Mesangial cell (primary cell): ENCODE results near the gene SUGT1. TPM values are rescaled to one million over a fixed set of nuclear protein-coding genes. Genes with fewer than 3 reads are reported as not detected.

Experiments
- total RNA-seq: library from RNA; depleted of rRNA; stranded (reverse); fragments of >200 nt; gene quantifications from 2 replicates; pipeline ENCODE4 v1.2.3, GENCODE V29; 2015

Gene SUGT1
- total RNA-seq: 23.3 and 44.2 TPM in 2 replicates

GRCh38 chr13:52652196-52652979 is at the start of gene SUGT1:
SUGT1 (plus strand) TSS chr13:52652836; CDS start chr13:52652921, 85 bp downstream.

GRCh38 chr13:52642131-52642530 is 10.5 kb upstream of the SUGT1 start, which contains the start of gene HNRNPA1L2:
HNRNPA1L2 (plus strand) TSS chr13:52642431; CDS start chr13:52642493, 62 bp downstream.

GRCh38 chr13:52739468-52740071 is 86.9 kb downstream of the SUGT1 start, which contains the start of gene CNMD:
CNMD (minus strand) TSS chr13:52739820; CDS start chr13:52739701, 119 bp downstream.

Other genes with a start within 250 kb of the SUGT1 start
- 8.6 and 10.8 TPM in 2 replicates for gene THSD1, start 246.7 kb upstream of the SUGT1 start, total RNA-seq
- 12.2 and 26.7 TPM in 2 replicates for gene VPS36, start 202.2 kb upstream of the SUGT1 start, total RNA-seq
- 12.0 and 52.3 TPM in 2 replicates for gene CKAP2, start 197.4 kb upstream of the SUGT1 start, total RNA-seq
- 1.1 and 2.7 TPM in 2 replicates for gene HNRNPA1L2, start 10.4 kb upstream of the SUGT1 start, total RNA-seq
- not detected in 2 replicates for gene CNMD, start 87.0 kb downstream of the SUGT1 start, total RNA-seq
- gene PCDH8, start 195.8 kb downstream of the SUGT1 start, total RNA-seq: not detected in 2 replicates